ENCODE measurements around the gene CNTROB. TPM values are rescaled to one million over a fixed set of nuclear protein-coding genes. Genes with fewer than 3 reads are reported as not detected.

CNTROB gene
- total and polyA plus RNA-seq, 10 of the 15 experiments (the other 5 are each of a cell fraction or from before 2014, with no cell fraction given): 2.0 to 36.2 (median 28.2) TPM

DNA sequence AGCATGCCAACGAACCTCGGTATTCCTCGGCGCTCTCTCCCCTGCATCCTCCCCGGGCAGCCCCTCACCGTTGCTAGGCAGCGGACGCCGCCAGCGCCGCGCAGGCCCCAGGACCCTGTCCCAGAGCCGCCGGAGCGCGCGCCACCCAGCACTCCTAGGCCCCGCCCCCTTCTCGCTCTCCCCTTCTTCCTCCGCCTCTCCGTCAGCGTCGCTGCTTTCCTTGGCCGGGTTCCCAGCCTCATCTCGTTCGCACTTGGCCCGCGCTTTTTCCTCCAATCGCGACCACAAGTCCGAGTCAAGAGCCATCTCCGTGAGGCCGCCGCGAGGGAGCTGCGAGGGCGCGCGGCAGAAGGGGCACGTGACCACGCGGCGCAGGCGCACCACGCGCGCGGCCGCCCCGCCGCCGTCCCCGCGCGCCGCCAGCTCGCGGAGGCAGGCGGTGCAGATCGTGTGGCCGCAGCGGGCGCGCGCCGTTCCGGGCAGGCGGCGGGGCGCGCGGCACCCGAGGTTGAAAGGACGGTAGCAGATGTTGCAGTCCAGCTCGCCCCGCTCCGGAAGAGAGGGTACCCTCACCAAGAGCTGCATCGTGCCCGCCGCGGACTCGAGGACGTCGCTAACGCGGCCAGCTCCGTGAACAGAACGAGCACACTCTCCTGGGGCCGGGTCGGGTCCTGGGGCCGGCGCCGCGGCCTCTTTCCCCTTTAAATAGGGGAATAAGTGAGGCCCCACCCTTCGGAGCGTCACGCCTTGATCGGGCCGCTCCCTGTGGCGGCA, 16.2 kb upstream of the CNTROB start, which contains the start of gene RNF227 (continued):
- TF ChIP-seq GATAD2B (conservative IDR thresholded peaks at IDR 0.05; ENCODE audit: low read depth) (peak; percentile 29; the same call in 1 of the 2 replicates), MEF2A (IDR thresholded peaks at IDR 0.05; ENCODE audit: insufficient read depth, low read depth, low read length) (no peak), RB1 (IDR thresholded peaks at IDR 0.05; ENCODE audit: borderline replicate concordance) (peak; percentile 98; the same call in 1 of the 2 replicates), STAT3 (IDR thresholded peaks at IDR 0.05; ENCODE audit: low read depth, low read length) (no peak), NR2C2 (IDR thresholded peaks at IDR 0.05; ENCODE audit: borderline replicate concordance, control insufficient read depth, insufficient read length, low read depth) (no peak), MTA2 (IDR thresholded peaks at IDR 0.05; ENCODE audit: low read depth) (no peak), ETV6 (conservative IDR thresholded peaks at IDR 0.05 in 1 of 2, IDR thresholded peaks at IDR 0.05 in 1 of 2; ENCODE audit: borderline replicate concordance in 1 of 2, low read depth in 1 of 2) (no peak), RCOR1 (conservative IDR thresholded peaks at IDR 0.05; ENCODE audit: low read depth, low read length) (no peak), LARP7 (IDR thresholded peaks at IDR 0.05) (peak; percentile 71), PAX8 (IDR thresholded peaks at IDR 0.05) (no peak), NFYB (IDR thresholded peaks at IDR 0.05; ENCODE audit: insufficient read depth, low read depth, low read length) (peak; percentile 67; the same call in 1 of the 2 replicates), FOXK2 (IDR thresholded peaks at IDR 0.05) (no peak), JUND (IDR thresholded peaks at IDR 0.05; ENCODE audit: low read depth, low read length) (no peak), CREB1 (IDR thresholded peaks at IDR 0.05; ENCODE audit: low read depth) (peak; percentile 62; the same call in 1 of the 2 replicates), SPI1 (IDR thresholded peaks at IDR 0.05; ENCODE audit: borderline replicate concordance, insufficient read depth, low read depth, low read length) (no peak), BACH1 (IDR thresholded peaks at IDR 0.05; ENCODE audit: borderline replicate concordance) (peak; percentile 70; the same call in 1 of the 2 replicates), MYB (IDR thresholded peaks at IDR 0.05; ENCODE audit: borderline replicate concordance, low read depth, low read length) (no peak), TAF1 (IDR thresholded peaks at IDR 0.05; ENCODE audit: borderline replicate concordance, low read depth, low read length) (0 out of 2 replicates have a peak, but pooled peaks have one; percentile 37), YY1 (IDR thresholded peaks at IDR 0.05; ENCODE audit: low read depth, low read length) (peak; percentile 6; the same call in 1 of the 2 replicates), POU2F2 (IDR thresholded peaks at IDR 0.05; ENCODE audit: borderline replicate concordance, low read depth, low read length) (no peak)
- TF ChIP-seq, protein P1, sequence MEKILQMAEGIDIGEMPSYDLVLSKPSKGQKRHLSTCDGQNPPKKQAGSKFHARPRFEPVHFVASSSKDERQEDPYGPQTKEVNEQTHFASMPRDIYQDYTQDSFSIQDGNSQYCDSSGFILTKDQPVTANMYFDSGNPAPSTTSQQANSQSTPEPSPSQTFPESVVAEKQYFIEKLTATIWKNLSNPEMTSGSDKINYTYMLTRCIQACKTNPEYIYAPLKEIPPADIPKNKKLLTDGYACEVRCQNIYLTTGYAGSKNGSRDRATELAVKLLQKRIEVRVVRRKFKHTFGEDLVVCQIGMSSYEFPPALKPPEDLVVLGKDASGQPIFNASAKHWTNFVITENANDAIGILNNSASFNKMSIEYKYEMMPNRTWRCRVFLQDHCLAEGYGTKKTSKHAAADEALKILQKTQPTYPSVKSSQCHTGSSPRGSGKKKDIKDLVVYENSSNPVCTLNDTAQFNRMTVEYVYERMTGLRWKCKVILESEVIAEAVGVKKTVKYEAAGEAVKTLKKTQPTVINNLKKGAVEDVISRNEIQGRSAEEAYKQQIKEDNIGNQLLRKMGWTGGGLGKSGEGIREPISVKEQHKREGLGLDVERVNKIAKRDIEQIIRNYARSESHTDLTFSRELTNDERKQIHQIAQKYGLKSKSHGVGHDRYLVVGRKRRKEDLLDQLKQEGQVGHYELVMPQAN (conservative IDR thresholded peaks at IDR 0.05): peak; percentile 95
- TF ChIP-seq, protein P2, sequence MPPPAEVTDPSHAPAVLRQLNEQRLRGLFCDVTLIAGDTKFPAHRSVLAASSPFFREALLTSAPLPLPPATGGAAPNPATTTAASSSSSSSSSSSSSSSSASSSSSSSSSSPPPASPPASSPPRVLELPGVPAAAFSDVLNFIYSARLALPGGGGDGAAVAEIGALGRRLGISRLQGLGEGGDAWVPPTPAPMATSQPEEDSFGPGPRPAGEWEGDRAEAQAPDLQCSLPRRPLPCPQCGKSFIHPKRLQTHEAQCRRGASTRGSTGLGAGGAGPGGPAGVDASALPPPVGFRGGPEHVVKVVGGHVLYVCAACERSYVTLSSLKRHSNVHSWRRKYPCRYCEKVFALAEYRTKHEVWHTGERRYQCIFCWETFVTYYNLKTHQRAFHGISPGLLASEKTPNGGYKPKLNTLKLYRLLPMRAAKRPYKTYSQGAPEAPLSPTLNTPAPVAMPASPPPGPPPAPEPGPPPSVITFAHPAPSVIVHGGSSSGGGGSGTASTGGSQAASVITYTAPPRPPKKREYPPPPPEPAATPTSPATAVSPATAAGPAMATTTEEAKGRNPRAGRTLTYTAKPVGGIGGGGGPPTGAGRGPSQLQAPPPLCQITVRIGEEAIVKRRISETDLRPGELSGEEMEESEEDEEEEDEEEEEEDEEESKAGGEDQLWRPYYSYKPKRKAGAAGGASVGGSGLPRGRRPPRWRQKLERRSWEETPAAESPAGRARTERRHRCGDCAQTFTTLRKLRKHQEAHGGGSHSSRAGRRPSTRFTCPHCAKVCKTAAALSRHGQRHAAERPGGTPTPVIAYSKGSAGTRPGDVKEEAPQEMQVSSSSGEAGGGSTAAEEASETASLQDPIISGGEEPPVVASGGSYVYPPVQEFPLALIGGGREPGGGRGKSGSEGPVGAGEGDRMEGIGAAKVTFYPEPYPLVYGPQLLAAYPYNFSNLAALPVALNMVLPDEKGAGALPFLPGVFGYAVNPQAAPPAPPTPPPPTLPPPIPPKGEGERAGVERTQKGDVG (CRISPR knock-in tag; IDR thresholded peaks at IDR 0.05): 0 out of 2 replicates have a peak, but pooled peaks have one; percentile 64
- TF ChIP-seq, protein P3, sequence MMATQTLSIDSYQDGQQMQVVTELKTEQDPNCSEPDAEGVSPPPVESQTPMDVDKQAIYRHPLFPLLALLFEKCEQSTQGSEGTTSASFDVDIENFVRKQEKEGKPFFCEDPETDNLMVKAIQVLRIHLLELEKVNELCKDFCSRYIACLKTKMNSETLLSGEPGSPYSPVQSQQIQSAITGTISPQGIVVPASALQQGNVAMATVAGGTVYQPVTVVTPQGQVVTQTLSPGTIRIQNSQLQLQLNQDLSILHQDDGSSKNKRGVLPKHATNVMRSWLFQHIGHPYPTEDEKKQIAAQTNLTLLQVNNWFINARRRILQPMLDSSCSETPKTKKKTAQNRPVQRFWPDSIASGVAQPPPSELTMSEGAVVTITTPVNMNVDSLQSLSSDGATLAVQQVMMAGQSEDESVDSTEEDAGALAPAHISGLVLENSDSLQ (IDR thresholded peaks at IDR 0.05): no peak
